Left lobe of liver (tissue), 2 donors: ENCODE data around the gene TSPAN3. TPM values are rescaled to one million over a fixed set of nuclear protein-coding genes. Genes with fewer than 3 reads are reported as not detected.

Source experiments
- ATAC-seq: fragments of 200-7000 bp; cut with Tn5 transposase; one replicate; pipeline ENCODE4 v1.9.1; 2020; ENCODE audit warnings: mild to moderate bottlenecking, moderate library complexity
- DNase-seq: peaks from one replicate; pipeline ENCODE4 v3.0.0-alpha.2; 2020; ENCODE audit warnings: low spot score
- total RNA-seq: library from RNA; stranded (reverse); gene quantifications from one replicate; pipeline ENCODE4 v1.2.1, GENCODE V29; 2021
- donor health status: DM: no; HTN: no; CAD: no; lungs with moderate emphysema.
- donor health status: DM: no; HTN: yes; CAD: no.

The TSPAN3 gene
- total RNA-seq, 1 donor from 2014 or later, result 75.2 TPM

- ATAC-seq (no peak), DNase-seq (no peak)
These were observed 13.2 kb downstream of the TSPAN3 start for GRCh38 chr15:77057685-77058084.

- no peak for ATAC-seq
- no peak for DNase-seq
These were observed 13.8 kb downstream of the TSPAN3 start for GRCh38 chr15:77057072-77057471.

GRCh38 chr15:77053709-77054108, 17.2 kb downstream of the TSPAN3 start:
- ATAC-seq (no peak), DNase-seq (no peak)

- DNase-seq (no peak), ATAC-seq (no peak)
These were observed 18.4 kb downstream of the TSPAN3 start for GRCh38 chr15:77052556-77052955.

- DNase-seq (no peak), ATAC-seq (no peak)
These were observed 22.6 kb downstream of the TSPAN3 start for GRCh38 chr15:77048135-77048876.

- DNase-seq (no peak), ATAC-seq (no peak)
These were observed 24.1 kb downstream of the TSPAN3 start for GRCh38 chr15:77046704-77047412.

- DNase-seq, result no peak
- ATAC-seq, result no peak
These were observed 24.9 kb downstream of the TSPAN3 start for GRCh38 chr15:77045985-77046384.

- ATAC-seq, result no peak
These were observed 26.5 kb downstream of the TSPAN3 start for GRCh38 chr15:77044228-77045042.

GRCh38 chr15:77042955-77043920, 27.7 kb downstream of the TSPAN3 start:
- ATAC-seq (no peak), DNase-seq (no peak)

More at GRCh38 chr15:77044228-77045042, 26.5 kb downstream of the TSPAN3 start:
- DNase-seq, result no peak

GRCh38 chr15:77042245-77042919, 28.5 kb downstream of the TSPAN3 start:
- no peak for ATAC-seq

GRCh38 chr15:77040673-77041072, 30.2 kb downstream of the TSPAN3 start:
- ATAC-seq (no peak), DNase-seq (no peak)

More at GRCh38 chr15:77042245-77042919, 28.5 kb downstream of the TSPAN3 start:
- no peak for DNase-seq

- ATAC-seq, result no peak
These were observed 31.1 kb downstream of the TSPAN3 start for GRCh38 chr15:77039848-77040247.

GRCh38 chr15:77039217-77039533, 31.7 kb downstream of the TSPAN3 start:
- DNase-seq (no peak), ATAC-seq (no peak)

More at GRCh38 chr15:77039848-77040247, 31.1 kb downstream of the TSPAN3 start:
- no peak for DNase-seq

- no peak for ATAC-seq
- no peak for DNase-seq
These were observed 32.3 kb downstream of the TSPAN3 start for GRCh38 chr15:77038312-77039216.

GRCh38 chr15:77037388-77038209, 33.3 kb downstream of the TSPAN3 start:
- DNase-seq, result peak; percentile 45
- no peak for ATAC-seq

- ATAC-seq (no peak), DNase-seq (no peak)
These were observed 34.1 kb downstream of the TSPAN3 start for GRCh38 chr15:77036537-77037387.

- peak; percentile 67 for ATAC-seq
- DNase-seq, result peak; percentile 59
These were observed 34.9 kb downstream of the TSPAN3 start for GRCh38 chr15:77035999-77036471.
